DOHH2 (cell line): Measurements from ENCODE around the gene IGSF9.

Experiments
- H3F3A ChIP-seq: fragments of 200-600 bp; sonication (generic), shearing (Covaris generic); 2 replicates; pipeline ENCODE4 v1.6.0; 2016; ENCODE audit warnings: antibody characterized with exemption, mild to moderate bottlenecking; ENCODE audit not compliant: control insufficient read depth, insufficient read depth
- H3K27ac ChIP-seq: fragments of 200-600 bp; sonication (generic); 2 replicates; pipeline ENCODE4 v1.5.1; 2014; ENCODE audit warnings: low read depth, mild to moderate bottlenecking, low read length, moderate library complexity
- H3K27me3 ChIP-seq: fragments of 200-600 bp; sonication (generic); 2 replicates; pipeline ENCODE4 v1.6.1; 2014; ENCODE audit warnings: mild to moderate bottlenecking, low read length, mixed read lengths; ENCODE audit not compliant: control insufficient read depth
- H3K36me3 ChIP-seq: fragments of 200-600 bp; sonication (generic); 2 replicates; pipeline ENCODE4 v1.6.1; 2014; ENCODE audit warnings: mild to moderate bottlenecking, low read length, moderate library complexity, mixed read lengths; ENCODE audit not compliant: control insufficient read depth
- H3K4me1 ChIP-seq: fragments of 200-600 bp; sonication (generic); 2 replicates; pipeline ENCODE4 v1.6.1; 2014; ENCODE audit warnings: mild to moderate bottlenecking, low read length, mixed read lengths; ENCODE audit not compliant: control insufficient read depth
- H3K4me2 ChIP-seq: fragments of 200-600 bp; sonication (generic); 2 replicates; pipeline ENCODE4 v1.6.0; 2014; ENCODE audit warnings: mild to moderate bottlenecking, low read length, moderate library complexity
- H3K4me3 ChIP-seq: fragments of 200-600 bp; sonication (generic); 2 replicates; pipeline ENCODE4 v1.5.1; 2014; ENCODE audit warnings: mild to moderate bottlenecking, low read length, mixed read lengths
- H3K79me2 ChIP-seq: fragments of 200-600 bp; sonication (generic); 2 replicates; pipeline ENCODE4 v1.6.1; 2014; ENCODE audit warnings: mild to moderate bottlenecking, low read length, mixed read lengths; ENCODE audit not compliant: control insufficient read depth
- H3K9me2 ChIP-seq: fragments of 200-600 bp; sonication (generic); replicated peaks from 2 replicates; pipeline ENCODE4 v1.6.1; 2014; ENCODE audit warnings: mild to moderate bottlenecking, low read length, mixed read lengths; ENCODE audit not compliant: control insufficient read depth
- H3K9me3 ChIP-seq: fragments of 200-600 bp; sonication (generic); 2 replicates; pipeline ENCODE4 v1.6.1; 2014; ENCODE audit warnings: antibody characterized with exemption, low read length, mixed read lengths; ENCODE audit not compliant: control insufficient read depth, insufficient read depth
- H4K20me1 ChIP-seq: fragments of 200-600 bp; sonication (generic); 2 replicates; pipeline ENCODE4 v1.6.0; 2014; ENCODE audit warnings: low read depth, mild to moderate bottlenecking, antibody characterized with exemption, low read length, moderate library complexity; ENCODE audit not compliant: control insufficient read depth, insufficient read depth
- EZH2phosphoT487 ChIP-seq: fragments of 200-600 bp; sonication (generic); IDR thresholded peaks from 2 replicates; pipeline ENCODE4 v1.6.1; 2017; ENCODE audit warnings: borderline replicate concordance, mild to moderate bottlenecking, antibody characterized with exemption, low read length, moderate library complexity, mixed read lengths
- TF ChIP-seq, protein P1 (sequence below): fragments of 200-600 bp; sonication (generic); IDR thresholded peaks from one replicate; pipeline ENCODE4 v1.5.1; 2014; ENCODE audit warnings: antibody characterized with exemption, mild to moderate bottlenecking, low read depth, low read length; ENCODE audit not compliant: poor library complexity, severe bottlenecking

Gene IGSF9

GRCh38 chr1:159919236-159919865 lies 26.1 kb downstream of the IGSF9 start:
- peaks cover 32% of the 10 kb centered on the region for H3K4me1 ChIP-seq
- TF ChIP-seq, protein P1, sequence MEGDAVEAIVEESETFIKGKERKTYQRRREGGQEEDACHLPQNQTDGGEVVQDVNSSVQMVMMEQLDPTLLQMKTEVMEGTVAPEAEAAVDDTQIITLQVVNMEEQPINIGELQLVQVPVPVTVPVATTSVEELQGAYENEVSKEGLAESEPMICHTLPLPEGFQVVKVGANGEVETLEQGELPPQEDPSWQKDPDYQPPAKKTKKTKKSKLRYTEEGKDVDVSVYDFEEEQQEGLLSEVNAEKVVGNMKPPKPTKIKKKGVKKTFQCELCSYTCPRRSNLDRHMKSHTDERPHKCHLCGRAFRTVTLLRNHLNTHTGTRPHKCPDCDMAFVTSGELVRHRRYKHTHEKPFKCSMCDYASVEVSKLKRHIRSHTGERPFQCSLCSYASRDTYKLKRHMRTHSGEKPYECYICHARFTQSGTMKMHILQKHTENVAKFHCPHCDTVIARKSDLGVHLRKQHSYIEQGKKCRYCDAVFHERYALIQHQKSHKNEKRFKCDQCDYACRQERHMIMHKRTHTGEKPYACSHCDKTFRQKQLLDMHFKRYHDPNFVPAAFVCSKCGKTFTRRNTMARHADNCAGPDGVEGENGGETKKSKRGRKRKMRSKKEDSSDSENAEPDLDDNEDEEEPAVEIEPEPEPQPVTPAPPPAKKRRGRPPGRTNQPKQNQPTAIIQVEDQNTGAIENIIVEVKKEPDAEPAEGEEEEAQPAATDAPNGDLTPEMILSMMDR, result no peak
- TF ChIP-seq EZH2phosphoT487, result no peak
- H3K9me2 ChIP-seq, result no peaks in the 10 kb centered on the region
- H3K4me2 ChIP-seq, result no peak overlapping the region
- H3K9me3 ChIP-seq, result no peaks in the 10 kb centered on the region
- H3K27me3 ChIP-seq, result no peaks in the 10 kb centered on the region
- peaks cover 82% of the 10 kb centered on the region for H3K36me3 ChIP-seq
- no peak overlapping the region for H3K27ac ChIP-seq
- H4K20me1 ChIP-seq, result peaks cover 25% of the 10 kb centered on the region
- no peak overlapping the region for H3K4me3 ChIP-seq
- peaks cover 49% of the 10 kb centered on the region for H3K79me2 ChIP-seq
- peaks cover 5% of the 10 kb centered on the region for H3F3A ChIP-seq

DNA sequence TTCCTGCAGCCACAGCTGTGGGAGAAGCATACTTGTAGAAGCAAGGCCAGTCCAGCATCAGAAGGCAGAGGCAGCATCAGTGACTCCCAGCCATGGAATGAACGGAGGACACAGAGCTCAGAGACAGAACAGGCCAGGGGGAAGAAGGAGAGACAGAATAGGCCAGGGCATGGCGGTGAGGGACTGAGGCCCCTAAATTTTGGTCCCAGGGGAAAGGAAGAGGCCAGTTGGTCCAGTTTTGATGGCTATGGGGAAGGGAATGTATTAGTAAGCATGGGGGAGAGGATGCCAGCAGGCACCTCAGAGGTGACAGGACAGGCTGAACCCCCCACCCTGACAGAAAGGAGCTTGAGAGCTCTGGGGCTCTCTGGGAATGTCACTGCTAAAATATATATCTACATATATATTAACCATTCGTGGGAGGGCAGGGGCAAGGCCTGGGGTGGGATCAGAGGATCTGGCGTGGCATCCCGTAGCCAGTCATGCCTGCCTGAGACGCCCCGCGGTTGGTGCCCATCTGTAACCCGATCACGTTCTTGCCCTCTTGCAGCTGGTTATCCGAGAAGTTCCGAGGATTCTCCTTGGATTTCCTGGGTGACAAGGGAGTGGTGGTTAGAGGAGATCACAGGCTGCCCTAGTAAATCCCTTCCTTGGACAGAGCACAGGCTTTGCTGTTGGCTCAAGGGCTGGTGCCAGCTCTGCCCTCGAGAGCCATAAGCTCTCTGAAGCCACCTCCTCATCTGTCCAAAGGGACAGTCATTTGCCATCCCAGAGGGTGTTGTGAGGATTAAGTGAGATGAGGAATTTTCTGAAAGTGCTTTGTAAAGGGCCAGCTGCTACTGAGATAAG lies 26.8 kb downstream of the IGSF9 start:
- no peak overlapping the region for H3K27ac ChIP-seq
- no peak overlapping the region for H3K4me3 ChIP-seq
- TF ChIP-seq, protein P1, result no peak
- no peak for TF ChIP-seq EZH2phosphoT487
- peaks cover 29% of the 10 kb centered on the region for H3K4me1 ChIP-seq
- peaks cover 5% of the 10 kb centered on the region for H3F3A ChIP-seq
- H3K9me2 ChIP-seq, result no peaks in the 10 kb centered on the region
- H3K4me2 ChIP-seq, result no peak overlapping the region
- H3K9me3 ChIP-seq, result no peaks in the 10 kb centered on the region
- H3K79me2 ChIP-seq, result peaks cover 41% of the 10 kb centered on the region
- peaks cover 75% of the 10 kb centered on the region for H3K36me3 ChIP-seq
- peaks cover 25% of the 10 kb centered on the region for H4K20me1 ChIP-seq
- no peaks in the 10 kb centered on the region for H3K27me3 ChIP-seq

GRCh38 chr1:159917533-159918351 lies 27.7 kb downstream of the IGSF9 start:
- Histone ChIP-seq H3K36me3 (peaks cover 68% of the 10 kb centered on the region), H3K27me3 (no peaks in the 10 kb centered on the region), H4K20me1 (peaks cover 18% of the 10 kb centered on the region), H3K4me1 (peaks cover 21% of the 10 kb centered on the region), H3K9me3 (no peaks in the 10 kb centered on the region), H3K4me2 (no peak overlapping the region), H3K79me2 (peaks cover 33% of the 10 kb centered on the region), H3K27ac (no peak overlapping the region), H3K4me3 (no peak overlapping the region), H3K9me2 (no peaks in the 10 kb centered on the region), H3F3A (peaks cover 5% of the 10 kb centered on the region)
- TF ChIP-seq EZH2phosphoT487, result no peak
- TF ChIP-seq, protein P1, result no peak
